Epithelial cell of proximal tubule (primary cell): ENCODE results near the gene CFAP70. TPM values are rescaled to one million over a fixed set of nuclear protein-coding genes. Genes with fewer than 3 reads are reported as not detected.
"Not testable (repeated sequence)": the region's sequence is repeated elsewhere in the genome, so short reads cannot be mapped to it uniquely, and the experiment has no call there.

Experiments used
- DNase-seq: peaks from one replicate; pipeline ENCODE4 v3.0.0-alpha.2; 2011; ENCODE audit warnings: low read depth
- H3K4me3 ChIP-seq: 2 replicates; pipeline ENCODE4 v1.5.1; 2011; ENCODE audit warnings: low read depth, mild to moderate bottlenecking, low read length
- CTCF ChIP-seq: conservative IDR thresholded peaks from 2 replicates; pipeline ENCODE4 v1.5.1; 2012; ENCODE audit warnings: low read depth, mild to moderate bottlenecking, low read length
- total RNA-seq: library from RNA; depleted of rRNA; stranded (reverse); fragments of >200 nt; gene quantifications from 2 replicates; pipeline ENCODE4 v1.2.3, GENCODE V29; 2015

The CFAP70 gene
- total RNA-seq, 1 donor from 2014 or later = 0.98 TPM

DNA sequence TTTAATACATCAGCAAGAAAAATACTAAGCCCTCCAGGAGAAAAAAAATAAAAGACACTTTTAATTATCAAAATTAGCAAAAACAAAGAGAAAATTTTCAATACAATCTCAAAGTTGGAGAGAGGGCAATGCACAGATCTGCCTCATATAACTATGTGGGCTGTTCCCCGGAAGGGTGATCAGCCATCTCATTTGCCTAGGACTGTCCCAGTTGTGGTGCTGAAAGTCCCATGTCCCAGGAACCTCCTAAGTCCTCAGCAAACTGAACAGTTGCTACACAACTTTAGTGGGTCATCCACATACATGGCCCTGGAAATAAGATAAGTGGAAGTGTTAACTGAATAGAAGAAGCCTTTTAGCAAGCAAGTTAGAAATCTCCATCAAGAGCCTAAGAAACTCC lies 14.4 kb downstream of the CFAP70 start:
- no peak overlapping the region for H3K4me3 ChIP-seq
- TF ChIP-seq CTCF = no peak
- no peak for DNase-seq

DNA sequence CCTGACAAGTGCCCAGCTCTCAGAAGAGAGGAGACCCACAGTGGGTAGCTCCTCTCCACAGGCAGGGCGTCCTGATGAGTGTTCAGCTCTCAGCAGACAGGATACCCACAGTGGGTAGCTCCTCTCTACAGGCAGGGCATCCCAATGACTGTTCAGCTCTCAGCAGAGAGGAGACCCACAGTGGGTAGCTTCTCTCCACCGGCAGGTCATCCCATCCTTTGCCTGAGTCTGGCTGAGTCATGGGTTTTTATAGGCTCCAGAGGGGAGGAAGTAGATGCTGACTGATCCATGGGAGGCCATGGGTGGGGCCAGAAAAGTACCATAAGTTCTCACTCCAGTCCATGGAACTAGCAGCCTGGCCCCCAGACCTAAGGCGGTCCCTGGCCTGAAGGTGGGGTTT lies 18.5 kb downstream of the CFAP70 start:
- H3K4me3 ChIP-seq = no peak overlapping the region
- no peak for TF ChIP-seq CTCF
- DNase-seq = no peak

- H3K4me3 ChIP-seq = no peak overlapping the region
- TF ChIP-seq CTCF = no peak
- DNase-seq = no peak
These were observed 19.2 kb downstream of the CFAP70 start for GRCh38 chr10:73339436-73339835.

DNA sequence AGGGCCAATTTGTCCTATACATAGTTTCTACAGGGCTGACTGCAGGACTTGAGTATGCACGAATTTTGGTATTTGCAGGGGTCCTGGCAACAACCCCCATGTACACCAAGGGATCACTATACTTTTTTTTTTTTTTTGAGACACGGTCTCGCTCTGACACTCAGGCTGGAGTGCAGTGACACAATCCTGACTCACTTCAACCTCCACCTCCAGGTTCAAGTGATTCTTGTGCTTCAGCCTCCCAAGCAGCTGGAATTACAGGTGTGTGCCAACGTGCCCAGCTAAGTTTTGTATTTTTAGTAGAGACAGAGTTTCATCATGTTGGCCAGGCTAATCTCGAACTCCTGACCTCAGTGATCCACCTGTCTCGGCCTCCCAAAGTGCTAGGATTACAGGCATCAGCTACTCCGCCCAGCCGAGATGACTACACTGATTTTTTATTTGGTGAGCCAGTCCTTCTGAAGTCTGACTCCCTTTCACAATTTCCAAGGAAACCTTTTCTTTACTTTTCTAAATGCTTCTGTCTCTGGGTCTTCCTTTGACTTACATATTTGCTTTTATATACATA lies 19.8 kb downstream of the CFAP70 start:
- H3K4me3 ChIP-seq = no peak overlapping the region
- DNase-seq = no peak
- TF ChIP-seq CTCF = no peak

DNA sequence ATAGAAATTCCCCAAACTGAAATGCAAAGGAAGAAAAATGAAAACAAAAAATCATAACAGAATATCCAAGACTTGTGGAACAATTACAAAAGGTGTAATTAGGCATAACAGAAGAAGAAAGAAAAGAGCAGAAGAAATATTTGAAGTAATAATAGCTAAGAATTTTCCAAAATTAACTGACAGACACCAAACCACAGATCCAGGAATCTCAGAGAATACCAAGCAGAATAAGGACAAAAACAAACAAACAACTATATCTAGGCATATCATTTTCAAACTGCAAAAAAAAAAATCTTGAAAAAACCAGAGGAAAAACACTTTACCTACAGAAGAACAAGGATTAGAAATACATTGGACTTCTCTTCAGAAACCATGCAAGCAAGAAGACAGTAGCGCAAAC lies 25.5 kb downstream of the CFAP70 start:
- no peak overlapping the region for H3K4me3 ChIP-seq
- DNase-seq = no peak
- no peak for TF ChIP-seq CTCF

DNA sequence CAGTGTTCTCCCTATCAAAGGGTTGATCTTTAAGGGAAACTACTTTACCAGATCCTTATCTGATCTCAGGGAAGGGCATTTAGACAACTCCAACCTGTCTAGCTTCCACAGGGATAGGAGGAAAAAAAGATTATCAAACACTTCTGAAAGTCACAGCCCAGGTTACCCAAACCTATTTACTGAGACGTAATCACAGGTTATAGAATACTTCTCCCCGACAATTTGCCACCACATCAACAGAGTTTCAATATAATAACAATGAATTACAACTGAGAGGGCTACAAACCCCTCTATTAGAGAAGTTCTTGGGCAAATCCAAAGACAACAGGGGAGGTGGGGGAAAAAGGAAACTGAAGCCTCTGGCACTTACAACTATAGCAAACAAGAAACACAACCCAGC lies 26.3 kb downstream of the CFAP70 start:
- H3K4me3 ChIP-seq = no peak overlapping the region
- no peak for TF ChIP-seq CTCF
- no peak for DNase-seq

DNA sequence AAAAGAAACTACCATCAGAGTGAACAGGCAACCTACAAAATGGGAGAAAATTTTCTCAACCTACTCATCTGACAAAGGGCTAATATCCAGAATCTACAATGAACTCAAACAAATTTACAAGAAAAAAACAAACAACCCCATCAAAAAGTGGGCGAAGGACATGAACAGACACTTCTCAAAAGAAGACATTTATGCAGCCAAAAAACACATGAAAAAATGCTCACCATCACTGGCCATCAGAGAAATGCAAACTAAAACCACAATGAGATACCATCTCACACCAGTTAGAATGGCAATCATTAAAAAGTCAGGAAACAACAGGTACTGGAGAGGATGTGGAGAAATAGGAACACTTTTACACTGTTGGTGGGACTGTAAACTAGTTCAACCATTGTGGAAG lies 30.1 kb downstream of the CFAP70 start:
- H3K4me3 ChIP-seq, DNase-seq: not testable (repeated sequence)

- H3K4me3 ChIP-seq, DNase-seq: not testable (repeated sequence)
These were observed 33.4 kb downstream of the CFAP70 start for GRCh38 chr10:73325290-73325689.

DNA sequence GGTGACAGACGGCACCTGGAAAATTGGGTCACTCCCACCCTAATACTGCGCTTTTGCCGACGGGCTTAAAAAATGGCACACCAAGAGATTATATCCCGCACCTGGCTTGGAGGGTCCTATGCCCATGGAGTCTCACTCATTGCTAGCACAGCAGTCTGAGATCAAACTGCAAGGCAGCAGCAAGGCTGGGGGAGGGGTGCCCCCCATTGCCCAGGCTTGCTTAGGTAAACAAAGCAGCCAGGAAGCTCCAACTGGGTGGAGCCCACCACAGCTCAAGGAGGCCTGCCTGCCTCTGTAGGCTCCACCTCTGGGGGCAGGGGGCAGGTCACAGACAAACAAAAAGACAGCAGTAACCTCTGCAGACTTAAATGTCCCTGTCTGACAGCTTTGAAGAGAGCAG lies 35.1 kb downstream of the CFAP70 start:
- DNase-seq, H3K4me3 ChIP-seq: not testable (repeated sequence)
